NOMO-1 (cell line): ENCODE measurements around the gene KLHL14.
"Not testable (repeated sequence)": the region's sequence is repeated elsewhere in the genome, so short reads cannot be mapped to it uniquely, and the experiment has no call there.

Source experiments
- DNase-seq, 2 experiments: peaks; one replicate each; lab custom pipeline; 2025; ENCODE audit not compliant: unreplicated experiment in 2 of 2; lab: John Stamatoyannopoulos, UW

KLHL14 gene

GRCh38 chr18:32661486-32662299 is 111.1 kb downstream of the KLHL14 start:
- DNase-seq = no peak

- DNase-seq = not testable (repeated sequence)
These were observed 118.3 kb downstream of the KLHL14 start for GRCh38 chr18:32654507-32654906.

GRCh38 chr18:32637659-32638058 is 135.2 kb downstream of the KLHL14 start:
- not testable (repeated sequence) for DNase-seq

GRCh38 chr18:32637226-32637625 is 135.6 kb downstream of the KLHL14 start:
- DNase-seq = no peak

- DNase-seq = no peak
These were observed 137.9 kb downstream of the KLHL14 start for GRCh38 chr18:32634876-32635431.

- no peak for DNase-seq
These were observed 142.7 kb downstream of the KLHL14 start for GRCh38 chr18:32629981-32630700.

GRCh38 chr18:32629292-32629691 is 143.5 kb downstream of the KLHL14 start:
- no peak for DNase-seq

GRCh38 chr18:32624182-32624723 is 148.6 kb downstream of the KLHL14 start:
- no peak for DNase-seq

- no peak for DNase-seq
These were observed 149.3 kb downstream of the KLHL14 start for GRCh38 chr18:32623563-32623962.
